HepG2 (cell line): ENCODE results near the gene GLIS1. TPM values are rescaled to one million over a fixed set of nuclear protein-coding genes. Genes with fewer than 3 reads are reported as not detected.

Experiments
- CHD4 ChIP-seq: fragments of 200-600 bp; sonication (generic); IDR thresholded peaks from 2 replicates; pipeline ENCODE4 v1.7.0; 2017; ENCODE audit warnings: mild to moderate bottlenecking, low read length, borderline replicate concordance
- HES4 ChIP-seq: sonication (generic); formaldehyde crosslinking; IDR thresholded peaks from 2 replicates; pipeline ENCODE4 v1.9.0; 2021; ENCODE audit warnings: mild to moderate bottlenecking, missing genetic modification reagents, borderline replicate concordance
- KAT7 ChIP-seq: IDR thresholded peaks from 2 replicates; pipeline ENCODE4 v1.6.1; 2018; ENCODE audit warnings: borderline replicate concordance, missing compliant biosample characterization
- SOX6 ChIP-seq, 2 experiments: fragments of 450-650 bp in 1 of 2; sonication (generic) in 1 of 2; formaldehyde crosslinking in 1 of 2; IDR thresholded peaks; 2 replicates each; pipeline versions ENCODE4 v1.4.0 to v1.6.1; 2017 to 2020; ENCODE audit warnings: antibody characterized with exemption in 1 of 2, mild to moderate bottlenecking in 1 of 2, missing genetic modification reagents in 1 of 2
- TBX2 ChIP-seq: sonication (generic); formaldehyde crosslinking; IDR thresholded peaks from 2 replicates; pipeline ENCODE4 v1.5.0; 2020; ENCODE audit warnings: missing genetic modification reagents, mild to moderate bottlenecking, borderline replicate concordance
- ZBTB42 ChIP-seq: sonication (generic); formaldehyde crosslinking; IDR thresholded peaks from 2 replicates; pipeline ENCODE4 v1.5.0; 2020; ENCODE audit warnings: mild to moderate bottlenecking, missing genetic modification reagents
- ZNF263 ChIP-seq: sonication (generic); formaldehyde crosslinking; IDR thresholded peaks from 2 replicates; pipeline ENCODE4 v1.4.0; 2020; ENCODE audit warnings: missing genetic modification reagents
- ZNF335 ChIP-seq: sonication (generic); formaldehyde crosslinking; IDR thresholded peaks from 2 replicates; pipeline ENCODE4 v1.4.0; 2020; ENCODE audit warnings: missing genetic modification reagents
- ZNF747 ChIP-seq: sonication (generic); formaldehyde crosslinking; IDR thresholded peaks from 2 replicates; pipeline ENCODE4 v1.8.1; 2023; ENCODE audit warnings: missing genetic modification reagents, mild to moderate bottlenecking, borderline replicate concordance
- ZNF878 ChIP-seq: sonication (generic); formaldehyde crosslinking; IDR thresholded peaks from 2 replicates; pipeline ENCODE4 v1.8.1; 2023; ENCODE audit warnings: mild to moderate bottlenecking, missing genetic modification reagents, moderate library complexity
- polyA plus RNA-seq, 8 experiments: library from polyadenylated mRNA; depleted of rRNA in 3 of 8; stranded (reverse) in 7 of 8; unstranded in 1 of 8; fragments of >200 nt; fragmentation: Illumina TruSeq in 4 of 8; extraction: Trizol in 4 of 8; gene quantifications; 2 replicates each; pipeline versions ENCODE4 v1.2.1 to v1.2.3, GENCODE V29; 2011 to 2016; ENCODE audit warnings: low read depth in 4 of 8, missing spikeins in 1 of 8, mixed read lengths in 1 of 8; ENCODE audit not compliant: insufficient read depth in 1 of 8
- total RNA-seq, 5 experiments: library from RNA; depleted of rRNA; stranded (reverse); fragments of >200 nt; fragmentation: Illumina TruSeq; extraction: Trizol; gene quantifications; 2 replicates each; pipeline ENCODE4 v1.2.3, GENCODE V29; 2016; ENCODE audit warnings: low read depth in 1 of 5
- TF ChIP-seq, protein P1 (sequence below): sonication (generic); formaldehyde crosslinking; IDR thresholded peaks from 2 replicates; pipeline ENCODE4 v1.4.0; 2020; ENCODE audit warnings: missing genetic modification reagents

Gene GLIS1
- total and polyA plus RNA-seq, 2 of the 13 experiments (the other 11 are each of a cell fraction or from before 2014, with no cell fraction given): 0.03 TPM; not detected in 1

- TF ChIP-seq, protein P1, sequence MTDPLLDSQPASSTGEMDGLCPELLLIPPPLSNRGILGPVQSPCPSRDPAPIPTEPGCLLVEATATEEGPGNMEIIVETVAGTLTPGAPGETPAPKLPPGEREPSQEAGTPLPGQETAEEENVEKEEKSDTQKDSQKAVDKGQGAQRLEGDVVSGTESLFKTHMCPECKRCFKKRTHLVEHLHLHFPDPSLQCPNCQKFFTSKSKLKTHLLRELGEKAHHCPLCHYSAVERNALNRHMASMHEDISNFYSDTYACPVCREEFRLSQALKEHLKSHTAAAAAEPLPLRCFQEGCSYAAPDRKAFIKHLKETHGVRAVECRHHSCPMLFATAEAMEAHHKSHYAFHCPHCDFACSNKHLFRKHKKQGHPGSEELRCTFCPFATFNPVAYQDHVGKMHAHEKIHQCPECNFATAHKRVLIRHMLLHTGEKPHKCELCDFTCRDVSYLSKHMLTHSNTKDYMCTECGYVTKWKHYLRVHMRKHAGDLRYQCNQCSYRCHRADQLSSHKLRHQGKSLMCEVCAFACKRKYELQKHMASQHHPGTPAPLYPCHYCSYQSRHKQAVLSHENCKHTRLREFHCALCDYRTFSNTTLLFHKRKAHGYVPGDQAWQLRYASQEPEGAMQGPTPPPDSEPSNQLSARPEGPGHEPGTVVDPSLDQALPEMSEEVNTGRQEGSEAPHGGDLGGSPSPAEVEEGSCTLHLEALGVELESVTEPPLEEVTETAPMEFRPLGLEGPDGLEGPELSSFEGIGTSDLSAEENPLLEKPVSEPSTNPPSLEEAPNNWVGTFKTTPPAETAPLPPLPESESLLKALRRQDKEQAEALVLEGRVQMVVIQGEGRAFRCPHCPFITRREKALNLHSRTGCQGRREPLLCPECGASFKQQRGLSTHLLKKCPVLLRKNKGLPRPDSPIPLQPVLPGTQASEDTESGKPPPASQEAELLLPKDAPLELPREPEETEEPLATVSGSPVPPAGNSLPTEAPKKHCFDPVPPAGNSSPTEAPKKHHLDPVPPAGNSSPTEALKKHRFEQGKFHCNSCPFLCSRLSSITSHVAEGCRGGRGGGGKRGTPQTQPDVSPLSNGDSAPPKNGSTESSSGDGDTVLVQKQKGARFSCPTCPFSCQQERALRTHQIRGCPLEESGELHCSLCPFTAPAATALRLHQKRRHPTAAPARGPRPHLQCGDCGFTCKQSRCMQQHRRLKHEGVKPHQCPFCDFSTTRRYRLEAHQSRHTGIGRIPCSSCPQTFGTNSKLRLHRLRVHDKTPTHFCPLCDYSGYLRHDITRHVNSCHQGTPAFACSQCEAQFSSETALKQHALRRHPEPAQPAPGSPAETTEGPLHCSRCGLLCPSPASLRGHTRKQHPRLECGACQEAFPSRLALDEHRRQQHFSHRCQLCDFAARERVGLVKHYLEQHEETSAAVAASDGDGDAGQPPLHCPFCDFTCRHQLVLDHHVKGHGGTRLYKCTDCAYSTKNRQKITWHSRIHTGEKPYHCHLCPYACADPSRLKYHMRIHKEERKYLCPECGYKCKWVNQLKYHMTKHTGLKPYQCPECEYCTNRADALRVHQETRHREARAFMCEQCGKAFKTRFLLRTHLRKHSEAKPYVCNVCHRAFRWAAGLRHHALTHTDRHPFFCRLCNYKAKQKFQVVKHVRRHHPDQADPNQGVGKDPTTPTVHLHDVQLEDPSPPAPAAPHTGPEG: no peak
- TF ChIP-seq HES4 (CRISPR knock-in tag): no peak
- no peak for TF ChIP-seq ZBTB42 (CRISPR knock-in tag)
- TF ChIP-seq ZNF747 (CRISPR knock-in tag): no peak
- TF ChIP-seq ZNF263 (CRISPR knock-in tag): no peak
- TF ChIP-seq ZNF878 (CRISPR knock-in tag): no peak
- no peak for TF ChIP-seq ZNF335
- no peak for TF ChIP-seq SOX6 (IDR thresholded peaks at IDR 0.05)
- TF ChIP-seq SOX6 (CRISPR knock-in tag; IDR thresholded peaks at IDR 0.05): no peak
- no peak for TF ChIP-seq CHD4
- TF ChIP-seq TBX2 (CRISPR knock-in tag): no peak
- no peak for TF ChIP-seq KAT7 (CRISPR knock-in tag)
These were observed 6.0 kb downstream of the GLIS1 start (continued) for GRCh38 chr1:53732912-53733317.
